GM21717 (cell line): ENCODE results near the gene TIMP2.
"Not testable (repeated sequence)": the region's sequence is repeated elsewhere in the genome, so short reads cannot be mapped to it uniquely, and the experiment has no call there.

Experiments
- ATAC-seq: cut with Tn5 transposase; IDR thresholded peaks from one replicate; pipeline ENCODE4 v1.9.1; 2021; ENCODE audit warnings: mild to moderate bottlenecking, moderate library complexity; ENCODE audit not compliant: unreplicated experiment

Gene TIMP2

GRCh38 chr17:78933025-78933958 lies 8.1 kb upstream of the TIMP2 start:
- ATAC-seq, result no peak

GRCh38 chr17:78929908-78930775 lies 5.0 kb upstream of the TIMP2 start:
- ATAC-seq, result no peak

- ATAC-seq, result no peak
Measured at GRCh38 chr17:78925662-78926555, 722 bp upstream of the TIMP2 start.

- ATAC-seq, result no peak
Measured at GRCh38 chr17:78924481-78925151, 571 bp downstream of the TIMP2 start.

GRCh38 chr17:78923660-78924453 lies 1.3 kb downstream of the TIMP2 start:
- no peak for ATAC-seq

- ATAC-seq, result no peak
Measured at GRCh38 chr17:78922816-78923498, 2.2 kb downstream of the TIMP2 start.

GRCh38 chr17:78921437-78921971 lies 3.7 kb downstream of the TIMP2 start:
- no peak for ATAC-seq

GRCh38 chr17:78920528-78920927 lies 4.7 kb downstream of the TIMP2 start:
- no peak for ATAC-seq

GRCh38 chr17:78919861-78920450 lies 5.2 kb downstream of the TIMP2 start:
- ATAC-seq, result no peak

GRCh38 chr17:78918979-78919378 lies 6.2 kb downstream of the TIMP2 start:
- no peak for ATAC-seq

GRCh38 chr17:78917451-78918275 lies 7.5 kb downstream of the TIMP2 start:
- ATAC-seq, result no peak

- no peak for ATAC-seq
Measured at GRCh38 chr17:78915872-78916632, 9.1 kb downstream of the TIMP2 start.

- no peak for ATAC-seq
Measured at GRCh38 chr17:78913115-78913514, 12.1 kb downstream of the TIMP2 start.

GRCh38 chr17:78912082-78912481 lies 13.1 kb downstream of the TIMP2 start:
- no peak for ATAC-seq

GRCh38 chr17:78911543-78911942 lies 13.6 kb downstream of the TIMP2 start:
- ATAC-seq, result not testable (repeated sequence)

GRCh38 chr17:78910497-78911284 lies 14.5 kb downstream of the TIMP2 start:
- ATAC-seq, result no peak
